Measurements from ENCODE around the gene IL4I1. TPM values are rescaled to one million over a fixed set of nuclear protein-coding genes. Genes with fewer than 3 reads are reported as not detected.

IL4I1 gene
- total RNA-seq, 1 donor from 2014 or later: 0.24 TPM

- DNase-seq (ENCODE audit: low spot score, unreplicated experiment): no peak
- no peaks in the 10 kb centered on the region for H3K36me3 Mint-ChIP-seq (ENCODE audit: insufficient read depth)
- TF ChIP-seq, protein P1, sequence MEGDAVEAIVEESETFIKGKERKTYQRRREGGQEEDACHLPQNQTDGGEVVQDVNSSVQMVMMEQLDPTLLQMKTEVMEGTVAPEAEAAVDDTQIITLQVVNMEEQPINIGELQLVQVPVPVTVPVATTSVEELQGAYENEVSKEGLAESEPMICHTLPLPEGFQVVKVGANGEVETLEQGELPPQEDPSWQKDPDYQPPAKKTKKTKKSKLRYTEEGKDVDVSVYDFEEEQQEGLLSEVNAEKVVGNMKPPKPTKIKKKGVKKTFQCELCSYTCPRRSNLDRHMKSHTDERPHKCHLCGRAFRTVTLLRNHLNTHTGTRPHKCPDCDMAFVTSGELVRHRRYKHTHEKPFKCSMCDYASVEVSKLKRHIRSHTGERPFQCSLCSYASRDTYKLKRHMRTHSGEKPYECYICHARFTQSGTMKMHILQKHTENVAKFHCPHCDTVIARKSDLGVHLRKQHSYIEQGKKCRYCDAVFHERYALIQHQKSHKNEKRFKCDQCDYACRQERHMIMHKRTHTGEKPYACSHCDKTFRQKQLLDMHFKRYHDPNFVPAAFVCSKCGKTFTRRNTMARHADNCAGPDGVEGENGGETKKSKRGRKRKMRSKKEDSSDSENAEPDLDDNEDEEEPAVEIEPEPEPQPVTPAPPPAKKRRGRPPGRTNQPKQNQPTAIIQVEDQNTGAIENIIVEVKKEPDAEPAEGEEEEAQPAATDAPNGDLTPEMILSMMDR (IDR thresholded peaks at IDR 0.05; ENCODE audit: unreplicated experiment): no peak
- no peak overlapping the region for H3K27ac Mint-ChIP-seq
- no peak overlapping the region for H3K4me3 Mint-ChIP-seq (ENCODE audit: low read depth)
- no peaks in the 10 kb centered on the region for H3K4me1 Mint-ChIP-seq (ENCODE audit: low read depth)
- peaks cover 42% of the 10 kb centered on the region for H3K27me3 Mint-ChIP-seq
- H3K9me3 Mint-ChIP-seq (ENCODE audit: low read depth): no peaks in the 10 kb centered on the region
These were observed 955 bp downstream of the IL4I1 start for GRCh38 chr19:49895566-49896297.

GRCh38 chr19:49894879-49895565 lies 1.7 kb downstream of the IL4I1 start:
- Mint-ChIP-seq H3K4me1 (ENCODE audit: low read depth) (peaks cover 1% of the 10 kb centered on the region), H3K27me3 (peaks cover 45% of the 10 kb centered on the region), H3K36me3 (ENCODE audit: insufficient read depth) (no peaks in the 10 kb centered on the region), H3K4me3 (ENCODE audit: low read depth) (no peak overlapping the region), H3K27ac (no peak overlapping the region), H3K9me3 (ENCODE audit: low read depth) (no peaks in the 10 kb centered on the region)
- DNase-seq (ENCODE audit: low spot score, unreplicated experiment): no peak
- TF ChIP-seq, protein P1 (IDR thresholded peaks at IDR 0.05; ENCODE audit: unreplicated experiment): no peak

DNA sequence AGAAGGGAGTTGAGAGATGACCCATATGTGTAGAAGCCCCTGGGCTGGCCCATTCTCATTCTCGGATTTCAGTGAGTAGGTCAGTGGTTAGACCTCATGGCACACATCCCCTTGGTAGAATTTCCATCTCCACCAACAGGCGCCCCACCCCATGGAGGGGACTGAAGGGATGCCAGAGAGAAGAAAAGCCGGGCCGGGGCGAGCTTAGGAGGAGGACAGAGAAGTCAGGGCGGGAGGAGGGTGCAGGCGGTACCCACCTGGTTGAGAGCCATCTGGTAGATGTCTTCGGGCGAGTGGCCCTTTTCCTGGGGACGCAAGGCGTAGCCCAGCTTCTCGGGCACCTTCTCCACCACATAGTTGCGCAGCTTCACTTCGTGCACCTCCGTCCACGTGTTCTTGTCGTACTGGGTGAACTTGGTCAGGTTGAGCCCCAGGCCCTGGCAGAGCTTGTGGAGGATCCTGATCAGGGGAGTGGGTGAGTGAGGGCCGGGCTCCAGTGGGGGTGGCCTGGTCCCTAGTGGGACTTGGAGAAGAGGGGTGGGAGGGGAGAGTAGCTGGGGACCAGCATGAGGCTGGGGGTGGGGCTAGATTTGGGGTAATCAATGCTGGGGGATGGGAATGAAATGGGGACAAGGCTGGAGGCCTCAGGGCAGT lies 2.5 kb downstream of the IL4I1 start:
- Mint-ChIP-seq H3K36me3 (ENCODE audit: insufficient read depth) (no peaks in the 10 kb centered on the region), H3K4me1 (ENCODE audit: low read depth) (peaks cover 1% of the 10 kb centered on the region), H3K9me3 (ENCODE audit: low read depth) (no peaks in the 10 kb centered on the region), H3K4me3 (ENCODE audit: low read depth) (no peak overlapping the region), H3K27ac (no peak overlapping the region), H3K27me3 (peaks cover 48% of the 10 kb centered on the region)
- TF ChIP-seq, protein P1 (IDR thresholded peaks at IDR 0.05; ENCODE audit: unreplicated experiment): no peak
- no peak for DNase-seq (ENCODE audit: low spot score, unreplicated experiment)

DNA sequence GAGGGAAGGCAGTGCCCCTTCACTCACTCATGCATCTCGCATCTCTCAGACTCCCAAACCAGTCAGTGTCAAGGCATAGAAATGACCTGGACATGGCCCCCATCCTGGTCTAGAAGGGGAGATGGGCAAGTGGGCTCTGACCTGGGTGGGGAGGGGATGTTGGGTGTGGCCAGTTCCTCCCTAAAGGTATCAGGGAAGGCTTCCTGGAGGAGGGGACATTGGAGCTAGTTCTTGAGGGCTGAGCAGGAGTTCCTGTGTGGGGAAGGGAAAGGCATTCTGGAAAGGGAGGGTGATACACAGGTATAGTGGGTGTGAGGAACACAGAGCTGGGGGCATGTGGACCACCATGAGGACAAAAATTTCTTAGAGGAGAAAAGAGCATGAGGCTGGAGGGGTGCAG lies 4.0 kb downstream of the IL4I1 start:
- peaks cover 47% of the 10 kb centered on the region for H3K27me3 Mint-ChIP-seq
- H3K9me3 Mint-ChIP-seq (ENCODE audit: low read depth): no peaks in the 10 kb centered on the region
- peaks cover 3% of the 10 kb centered on the region for H3K36me3 Mint-ChIP-seq (ENCODE audit: insufficient read depth)
- no peak overlapping the region for H3K4me3 Mint-ChIP-seq (ENCODE audit: low read depth)
- no peak for DNase-seq (ENCODE audit: low spot score, unreplicated experiment)
- H3K27ac Mint-ChIP-seq: no peak overlapping the region
- TF ChIP-seq, protein P1 (IDR thresholded peaks at IDR 0.05; ENCODE audit: unreplicated experiment): no peak
- H3K4me1 Mint-ChIP-seq (ENCODE audit: low read depth): peaks cover 1% of the 10 kb centered on the region

DNA sequence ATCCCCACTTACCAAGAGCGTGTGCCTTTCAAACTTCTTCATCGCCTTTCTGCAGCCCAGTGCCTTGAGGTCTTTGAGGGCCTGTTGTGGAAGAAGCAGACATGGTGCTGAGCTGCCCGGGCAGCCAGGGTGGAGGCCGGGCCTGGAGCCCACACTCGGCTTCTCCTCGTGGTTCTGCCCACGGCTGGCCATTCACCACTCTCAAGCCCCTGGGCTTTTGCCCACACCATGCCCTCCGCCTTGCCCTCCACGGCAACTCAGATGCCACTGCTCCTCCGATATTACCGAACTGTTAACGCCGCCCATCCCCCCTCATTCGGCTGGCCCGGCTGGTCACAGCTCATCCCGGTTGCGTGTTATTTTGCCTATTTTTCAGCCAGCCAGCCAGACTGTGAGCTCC lies 5.3 kb downstream of the IL4I1 start:
- no peak overlapping the region for H3K27ac Mint-ChIP-seq
- H3K4me3 Mint-ChIP-seq (ENCODE audit: low read depth): no peak overlapping the region

More for the DNA sequence above, 5.3 kb downstream of the IL4I1 start:
- peaks cover 4% of the 10 kb centered on the region for H3K36me3 Mint-ChIP-seq (ENCODE audit: insufficient read depth)
- peaks cover 1% of the 10 kb centered on the region for H3K4me1 Mint-ChIP-seq (ENCODE audit: low read depth)
- H3K9me3 Mint-ChIP-seq (ENCODE audit: low read depth): no peaks in the 10 kb centered on the region
- no peak for DNase-seq (ENCODE audit: low spot score, unreplicated experiment)
- TF ChIP-seq, protein P1 (IDR thresholded peaks at IDR 0.05; ENCODE audit: unreplicated experiment): no peak
- peaks cover 34% of the 10 kb centered on the region for H3K27me3 Mint-ChIP-seq
